GM19463 (cell line): ENCODE data around the gene GET4.
"Not testable (repeated sequence)": the region's sequence is repeated elsewhere in the genome, so short reads cannot be mapped to it uniquely, and the experiment has no call there.

ENCODE experiments used
- ATAC-seq: cut with Tn5 transposase; IDR thresholded peaks from one replicate; pipeline ENCODE4 v1.9.1; 2021; ENCODE audit warnings: mild to moderate bottlenecking, moderate library complexity; ENCODE audit not compliant: unreplicated experiment

Gene GET4

GRCh38 chr7:845091-845490 is 31.3 kb upstream of the GET4 start:
- no peak for ATAC-seq

GRCh38 chr7:845731-846130 is 30.6 kb upstream of the GET4 start:
- no peak for ATAC-seq

- ATAC-seq: not testable (repeated sequence)
These were observed 29.2 kb upstream of the GET4 start for GRCh38 chr7:846958-847650.

- ATAC-seq: not testable (repeated sequence)
These were observed 28.6 kb upstream of the GET4 start for GRCh38 chr7:847728-848127.

- ATAC-seq: no peak
These were observed 27.2 kb upstream of the GET4 start for GRCh38 chr7:849145-849544.

GRCh38 chr7:849781-850180 is 26.6 kb upstream of the GET4 start:
- no peak for ATAC-seq

GRCh38 chr7:851204-851603 is 25.1 kb upstream of the GET4 start:
- ATAC-seq: no peak

- no peak for ATAC-seq
These were observed 22.8 kb upstream of the GET4 start for GRCh38 chr7:853366-854117.

GRCh38 chr7:854118-854775 is 22.1 kb upstream of the GET4 start:
- ATAC-seq: no peak

GRCh38 chr7:855686-856369 is 20.5 kb upstream of the GET4 start:
- no peak for ATAC-seq

GRCh38 chr7:856444-857095 is 19.8 kb upstream of the GET4 start:
- ATAC-seq: no peak

- ATAC-seq: no peak
These were observed 18.7 kb upstream of the GET4 start for GRCh38 chr7:857661-858060.

GRCh38 chr7:859359-860030 is 16.9 kb upstream of the GET4 start:
- ATAC-seq: no peak

GRCh38 chr7:860149-860548 is 16.2 kb upstream of the GET4 start:
- no peak for ATAC-seq

GRCh38 chr7:861222-861621 is 15.1 kb upstream of the GET4 start:
- ATAC-seq: no peak

GRCh38 chr7:862157-862556 is 14.2 kb upstream of the GET4 start:
- ATAC-seq: no peak

- ATAC-seq: no peak
These were observed 13.2 kb upstream of the GET4 start for GRCh38 chr7:863106-863505.

- no peak for ATAC-seq
These were observed 10.4 kb upstream of the GET4 start for GRCh38 chr7:865921-866320.

GRCh38 chr7:867001-867405 is 9.4 kb upstream of the GET4 start:
- ATAC-seq: no peak

GRCh38 chr7:867406-868188 is 8.8 kb upstream of the GET4 start:
- ATAC-seq: no peak
